ENCODE data around the gene GOLGA6L24.
"Not testable (repeated sequence)": the region's sequence is repeated elsewhere in the genome, so short reads cannot be mapped to it uniquely, and the experiment has no call there.

GRCh38 chr15:28318122-28318521 is 39.8 kb downstream of the GOLGA6L24 start:
- TF ChIP-seq CTCF (conservative IDR thresholded peaks at IDR 0.05); ZFX (IDR thresholded peaks at IDR 0.05): not testable (repeated sequence)
